ENCODE data around the gene GRB10.

Gene GRB10

DNA sequence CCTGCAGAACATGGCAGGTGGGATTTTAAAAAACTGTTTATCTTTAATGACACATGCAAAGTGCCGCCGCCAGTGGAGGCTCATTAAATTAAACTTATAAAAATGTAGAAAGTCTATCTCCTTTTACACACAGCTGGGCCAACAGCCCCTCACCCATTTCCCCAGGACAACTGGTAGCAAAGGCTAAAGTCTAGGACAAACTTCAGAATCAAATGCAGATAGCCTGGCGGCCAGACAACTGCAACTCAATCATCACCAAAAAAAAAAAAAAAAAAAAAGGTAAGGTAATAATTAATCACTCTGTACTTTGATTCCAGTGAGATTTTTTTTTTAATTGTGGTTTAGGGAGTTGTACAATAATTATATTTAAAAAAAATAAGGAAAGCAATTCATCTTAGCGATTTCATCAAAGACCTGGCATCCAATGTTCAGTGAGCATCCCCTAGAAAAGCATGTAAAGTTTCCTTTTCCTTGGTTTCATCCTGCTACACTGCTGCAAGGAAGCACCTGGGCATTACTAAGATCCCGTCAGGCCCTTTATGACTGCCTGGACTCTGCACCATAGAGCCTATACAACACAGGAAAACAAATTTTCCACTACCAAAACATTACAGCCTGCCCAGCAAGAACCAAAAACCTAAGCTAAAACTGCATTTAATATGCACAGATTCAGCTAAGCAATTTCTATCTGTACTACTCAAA, 98.5 kb downstream of the GRB10 start:
- H3K27me3 ChIP-seq (replicated peaks; ENCODE audit: control insufficient read depth, insufficient read depth, low read length), result no peaks in the 10 kb centered on the region
- no peaks in the 10 kb centered on the region for H3K9me3 ChIP-seq (ENCODE audit: control insufficient read depth, low read length)
- H3K9ac ChIP-seq (ENCODE audit: low read length), result no peak overlapping the region
- H3K4me1 ChIP-seq (ENCODE audit: control insufficient read depth, insufficient read depth, low read length), result peaks cover 26% of the 10 kb centered on the region
- peaks cover 7% of the 10 kb centered on the region for H3K36me3 ChIP-seq (ENCODE audit: control insufficient read depth, insufficient read depth, low read length, severe bottlenecking)
- no peak for DNase-seq (ENCODE audit: low read depth)
- H3K4me3 ChIP-seq (ENCODE audit: low read length), result no peak overlapping the region

DNA sequence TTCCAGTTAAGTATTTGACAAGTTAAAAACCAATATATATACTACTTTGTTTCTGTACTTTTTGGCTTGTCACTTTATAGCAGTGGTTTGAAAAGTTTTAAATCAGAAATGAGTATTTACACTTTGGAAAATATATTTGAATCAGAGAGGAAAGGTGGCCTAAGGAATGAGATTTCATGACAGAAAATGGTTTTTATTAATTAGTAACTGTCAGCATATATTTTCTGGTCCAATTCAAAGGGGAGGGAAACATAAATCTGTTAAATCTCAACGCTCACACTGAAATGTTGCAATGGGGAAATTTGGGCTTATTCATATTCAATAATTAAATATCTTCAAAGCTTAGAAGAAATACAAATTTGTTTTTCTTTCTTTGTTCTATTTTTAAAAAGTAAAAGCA, 100.1 kb downstream of the GRB10 start:
- Histone ChIP-seq H3K4me1 (ENCODE audit: control insufficient read depth, insufficient read depth, low read length) (peaks cover 30% of the 10 kb centered on the region), H3K36me3 (ENCODE audit: control insufficient read depth, insufficient read depth, low read length, severe bottlenecking) (no peaks in the 10 kb centered on the region), H3K4me3 (ENCODE audit: low read length) (no peak overlapping the region), H3K27me3 (replicated peaks; ENCODE audit: control insufficient read depth, insufficient read depth, low read length) (no peaks in the 10 kb centered on the region), H3K9ac (ENCODE audit: low read length) (no peak overlapping the region), H3K9me3 (ENCODE audit: control insufficient read depth, low read length) (no peaks in the 10 kb centered on the region)
- no peak for DNase-seq (ENCODE audit: low read depth)

DNA sequence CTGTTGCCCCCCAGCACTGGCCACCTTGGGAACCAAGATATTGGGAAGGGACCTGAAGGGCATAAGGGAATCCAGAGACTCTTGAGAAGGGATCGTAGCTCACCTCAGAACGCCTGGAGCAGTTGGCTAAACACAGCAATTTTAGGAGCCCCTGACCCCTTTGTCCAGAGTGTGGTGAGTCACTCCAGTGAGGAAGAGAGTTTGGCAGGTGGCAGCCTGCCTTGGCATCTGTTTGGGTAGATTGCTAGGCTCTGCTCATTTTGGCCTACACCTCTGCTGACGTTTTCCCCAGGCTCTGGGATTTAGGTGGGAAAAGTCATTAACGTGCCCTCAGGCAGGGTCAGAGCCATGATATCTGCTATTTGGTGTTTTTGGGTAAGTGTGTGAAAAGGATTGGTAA, 100.6 kb downstream of the GRB10 start:
- DNase-seq (ENCODE audit: low read depth), result no peak
- peaks cover 30% of the 10 kb centered on the region for H3K4me1 ChIP-seq (ENCODE audit: control insufficient read depth, insufficient read depth, low read length)
- H3K9ac ChIP-seq (ENCODE audit: low read length), result no peak overlapping the region
- no peak overlapping the region for H3K4me3 ChIP-seq (ENCODE audit: low read length)
- no peaks in the 10 kb centered on the region for H3K9me3 ChIP-seq (ENCODE audit: control insufficient read depth, low read length)
- H3K27me3 ChIP-seq (replicated peaks; ENCODE audit: control insufficient read depth, insufficient read depth, low read length), result no peaks in the 10 kb centered on the region
- H3K36me3 ChIP-seq (ENCODE audit: control insufficient read depth, insufficient read depth, low read length, severe bottlenecking), result no peaks in the 10 kb centered on the region

DNA sequence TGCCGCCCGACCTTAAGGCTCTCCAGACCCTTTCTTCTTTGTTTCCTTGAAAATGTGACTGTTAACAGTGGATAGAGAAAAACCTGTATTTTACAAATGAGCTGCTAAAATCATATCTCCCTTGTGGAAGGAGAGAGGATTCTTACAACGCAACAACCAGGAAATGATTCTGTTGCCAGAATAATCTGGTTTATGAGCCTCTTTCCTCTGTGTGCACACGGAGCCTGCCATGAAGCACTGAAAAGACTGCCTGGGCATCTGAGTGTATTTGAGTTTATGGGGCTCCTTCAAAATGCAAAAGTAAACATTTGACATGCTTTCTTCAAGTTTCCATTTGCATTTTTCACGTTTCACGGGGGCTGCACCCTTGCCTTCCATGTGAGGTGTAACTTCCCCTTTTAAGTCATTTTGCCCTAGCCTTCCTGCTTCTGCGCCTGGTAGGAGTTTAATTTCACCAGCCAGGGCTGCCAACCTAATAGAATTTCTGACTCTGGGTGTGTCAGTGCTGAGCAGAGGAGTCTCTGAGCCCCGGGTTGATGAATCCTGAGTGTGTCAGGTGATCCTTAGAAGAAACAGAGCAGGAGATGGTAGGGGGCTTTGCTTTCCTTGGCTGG, 101.2 kb downstream of the GRB10 start:
- Histone ChIP-seq H3K27me3 (replicated peaks; ENCODE audit: control insufficient read depth, insufficient read depth, low read length) (no peaks in the 10 kb centered on the region), H3K4me1 (ENCODE audit: control insufficient read depth, insufficient read depth, low read length) (peaks cover 33% of the 10 kb centered on the region), H3K9ac (ENCODE audit: low read length) (no peak overlapping the region), H3K4me3 (ENCODE audit: low read length) (no peak overlapping the region), H3K36me3 (ENCODE audit: control insufficient read depth, insufficient read depth, low read length, severe bottlenecking) (no peaks in the 10 kb centered on the region), H3K9me3 (ENCODE audit: control insufficient read depth, low read length) (no peaks in the 10 kb centered on the region)
- no peak for DNase-seq (ENCODE audit: low read depth)

DNA sequence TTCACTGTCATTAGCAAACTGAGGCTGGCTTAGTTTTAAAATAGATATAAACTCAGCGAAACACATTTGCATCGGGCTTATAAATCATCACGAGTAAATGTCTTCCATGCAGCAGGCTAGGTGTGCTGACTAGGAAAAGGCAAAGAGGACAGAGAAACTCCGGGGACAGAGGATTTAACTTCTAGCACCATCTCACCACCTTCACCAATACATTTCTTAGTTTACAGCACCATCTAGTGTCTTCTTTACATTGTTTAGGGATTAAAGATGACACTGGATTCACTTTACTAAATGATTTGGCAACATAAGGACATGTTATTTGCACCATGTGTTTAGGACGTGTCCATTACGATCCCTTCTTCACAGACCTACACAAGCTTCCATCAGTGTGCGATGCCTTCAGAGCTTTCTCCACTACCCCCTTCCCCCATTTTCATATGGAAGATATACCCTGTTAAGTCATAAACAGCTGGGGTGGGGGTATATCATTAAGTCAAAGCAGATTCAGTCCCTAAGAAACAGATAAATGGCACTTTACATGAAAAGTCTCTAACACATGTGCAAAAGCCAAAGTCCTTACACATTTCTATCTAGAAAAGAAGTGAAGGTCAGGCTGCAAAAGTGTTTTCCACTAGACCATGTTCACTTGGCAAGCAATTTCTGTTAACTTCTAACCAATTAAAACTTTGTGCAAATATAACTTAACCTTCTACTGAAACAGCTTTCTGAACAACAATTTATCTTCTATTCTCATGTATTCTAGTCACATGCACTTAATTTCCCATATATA, 103.3 kb downstream of the GRB10 start:
- no peak overlapping the region for H3K9ac ChIP-seq (ENCODE audit: low read length)
- H3K4me3 ChIP-seq (ENCODE audit: low read length), result no peak overlapping the region
- peaks cover 2% of the 10 kb centered on the region for H3K36me3 ChIP-seq (ENCODE audit: control insufficient read depth, insufficient read depth, low read length, severe bottlenecking)
- no peaks in the 10 kb centered on the region for H3K9me3 ChIP-seq (ENCODE audit: control insufficient read depth, low read length)
- DNase-seq (ENCODE audit: low read depth), result peak; percentile 59
- no peaks in the 10 kb centered on the region for H3K27me3 ChIP-seq (replicated peaks; ENCODE audit: control insufficient read depth, insufficient read depth, low read length)
- H3K4me1 ChIP-seq (ENCODE audit: control insufficient read depth, insufficient read depth, low read length), result peaks cover 43% of the 10 kb centered on the region

DNA sequence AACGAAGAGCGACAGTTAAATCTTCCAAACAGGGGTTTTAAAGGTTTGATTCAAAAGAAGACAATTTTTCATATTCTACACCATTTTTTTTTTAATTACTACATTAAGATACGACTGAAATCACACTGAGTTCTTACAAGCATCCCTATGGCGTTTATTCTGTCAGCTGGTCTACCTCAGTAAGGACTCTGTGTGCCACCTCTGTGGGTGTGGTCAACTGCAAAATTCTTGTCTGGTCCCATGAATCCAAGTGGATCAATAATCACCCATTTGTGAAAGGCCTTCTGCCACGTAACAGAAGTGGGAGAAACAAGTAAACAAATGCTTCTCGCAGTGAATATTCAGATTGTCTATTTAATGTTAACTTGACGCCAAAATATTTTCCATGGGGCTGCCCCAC, 104.1 kb downstream of the GRB10 start:
- H3K9ac ChIP-seq (ENCODE audit: low read length), result no peak overlapping the region
- peaks cover 10% of the 10 kb centered on the region for H3K36me3 ChIP-seq (ENCODE audit: control insufficient read depth, insufficient read depth, low read length, severe bottlenecking)
- DNase-seq (ENCODE audit: low read depth), result no peak
- H3K4me3 ChIP-seq (ENCODE audit: low read length), result no peak overlapping the region
- H3K9me3 ChIP-seq (ENCODE audit: control insufficient read depth, low read length), result no peaks in the 10 kb centered on the region
- H3K4me1 ChIP-seq (ENCODE audit: control insufficient read depth, insufficient read depth, low read length), result peaks cover 43% of the 10 kb centered on the region
- H3K27me3 ChIP-seq (replicated peaks; ENCODE audit: control insufficient read depth, insufficient read depth, low read length), result no peaks in the 10 kb centered on the region

DNA sequence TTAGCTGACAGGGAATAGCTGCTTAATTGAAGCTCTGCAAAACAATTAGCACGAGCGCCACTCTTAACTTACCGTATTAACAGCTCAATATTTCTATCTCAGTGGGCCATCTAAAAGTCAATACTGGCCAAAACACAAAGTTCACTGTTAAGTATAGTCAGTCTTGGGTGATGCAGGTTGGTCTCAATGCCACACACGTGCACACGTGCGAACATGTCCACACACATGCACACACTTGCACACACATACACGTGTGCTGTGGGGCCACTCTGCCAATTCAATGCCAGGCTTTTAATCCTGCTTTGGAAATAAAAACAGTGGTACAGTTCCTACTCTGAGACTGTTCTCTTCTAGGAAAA, 105.1 kb downstream of the GRB10 start:
- H3K36me3 ChIP-seq (ENCODE audit: control insufficient read depth, insufficient read depth, low read length, severe bottlenecking), result peaks cover 12% of the 10 kb centered on the region
- H3K9ac ChIP-seq (ENCODE audit: low read length), result peak overlapping the region; percentile 0
- H3K9me3 ChIP-seq (ENCODE audit: control insufficient read depth, low read length), result no peaks in the 10 kb centered on the region
- DNase-seq (ENCODE audit: low read depth), result no peak
- no peak overlapping the region for H3K4me3 ChIP-seq (ENCODE audit: low read length)
- H3K27me3 ChIP-seq (replicated peaks; ENCODE audit: control insufficient read depth, insufficient read depth, low read length), result no peaks in the 10 kb centered on the region
- peaks cover 43% of the 10 kb centered on the region for H3K4me1 ChIP-seq (ENCODE audit: control insufficient read depth, insufficient read depth, low read length)

DNA sequence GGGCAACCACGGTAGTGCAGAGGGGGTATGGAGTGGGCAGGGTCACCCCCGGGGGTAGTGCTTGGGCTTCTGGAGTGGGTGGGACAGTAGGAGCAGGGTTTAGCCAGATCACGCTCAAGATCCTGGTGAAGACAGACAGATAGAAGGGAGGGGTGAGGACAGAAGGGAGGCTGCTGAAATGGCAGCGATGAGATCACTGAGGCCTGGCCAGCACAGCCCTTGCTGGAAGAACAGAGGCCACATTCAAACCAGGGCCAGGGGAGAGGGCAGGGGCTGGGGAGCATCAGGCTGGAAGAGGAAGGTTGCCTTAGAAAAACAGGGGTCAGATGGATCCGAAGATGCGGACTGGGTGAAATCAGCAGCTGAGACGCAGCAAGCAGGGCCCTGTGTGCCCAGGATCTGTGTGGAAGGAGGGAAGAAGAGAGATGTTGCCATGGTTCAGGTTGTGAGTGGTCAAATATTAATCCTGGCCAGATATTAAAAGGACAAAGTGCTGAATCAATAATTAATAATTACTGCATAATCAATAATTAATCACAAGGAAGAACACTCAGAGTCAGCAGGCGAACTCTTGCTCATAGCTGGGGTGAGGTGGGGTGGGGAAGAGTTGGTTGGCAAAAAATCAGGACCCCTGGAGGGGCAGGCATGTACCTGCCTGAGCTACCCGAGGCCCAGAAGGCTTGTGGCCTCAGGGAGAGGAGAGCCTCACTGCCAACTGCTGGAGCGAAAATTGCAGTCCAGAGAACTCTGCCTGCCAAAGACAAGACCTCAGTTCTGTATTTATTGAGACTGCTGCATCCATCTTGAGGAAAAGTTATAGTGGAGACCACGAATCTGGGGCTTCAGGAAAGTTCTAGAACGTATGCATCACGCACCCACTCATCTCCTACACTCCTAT, 105.7 kb downstream of the GRB10 start:
- no peak for DNase-seq (ENCODE audit: low read depth)
- peak overlapping the region; percentile 43 for H3K9ac ChIP-seq (ENCODE audit: low read length)
- peaks cover 16% of the 10 kb centered on the region for H3K36me3 ChIP-seq (ENCODE audit: control insufficient read depth, insufficient read depth, low read length, severe bottlenecking)
- no peaks in the 10 kb centered on the region for H3K9me3 ChIP-seq (ENCODE audit: control insufficient read depth, low read length)
- no peak overlapping the region for H3K4me3 ChIP-seq (ENCODE audit: low read length)
- no peaks in the 10 kb centered on the region for H3K27me3 ChIP-seq (replicated peaks; ENCODE audit: control insufficient read depth, insufficient read depth, low read length)
- peaks cover 39% of the 10 kb centered on the region for H3K4me1 ChIP-seq (ENCODE audit: control insufficient read depth, insufficient read depth, low read length)

DNA sequence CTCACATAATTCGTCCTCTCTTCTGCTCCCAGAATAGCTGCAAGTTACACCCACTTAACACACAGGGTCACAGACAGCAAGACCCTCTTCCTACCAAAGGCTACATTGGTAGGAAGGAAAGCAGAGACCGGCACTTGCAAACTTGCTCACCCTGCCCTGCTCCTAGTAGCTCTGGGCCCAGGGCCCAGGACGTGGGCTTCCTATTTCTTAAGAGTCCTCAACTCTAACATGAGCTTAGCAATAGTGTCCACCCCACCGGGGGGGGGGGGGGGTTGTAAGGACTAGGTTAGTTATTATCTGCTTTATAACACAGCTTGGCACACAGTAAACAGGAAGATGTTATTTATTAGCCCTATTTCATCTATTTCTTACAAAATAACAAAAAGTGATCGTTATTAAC, 106.6 kb downstream of the GRB10 start:
- H3K9ac ChIP-seq (ENCODE audit: low read length), result peak overlapping the region; percentile 43
- H3K9me3 ChIP-seq (ENCODE audit: control insufficient read depth, low read length), result no peaks in the 10 kb centered on the region
- no peak for DNase-seq (ENCODE audit: low read depth)
- H3K4me3 ChIP-seq (ENCODE audit: low read length), result no peak overlapping the region
- peaks cover 38% of the 10 kb centered on the region for H3K4me1 ChIP-seq (ENCODE audit: control insufficient read depth, insufficient read depth, low read length)
- peaks cover 24% of the 10 kb centered on the region for H3K36me3 ChIP-seq (ENCODE audit: control insufficient read depth, insufficient read depth, low read length, severe bottlenecking)
- H3K27me3 ChIP-seq (replicated peaks; ENCODE audit: control insufficient read depth, insufficient read depth, low read length), result no peaks in the 10 kb centered on the region

DNA sequence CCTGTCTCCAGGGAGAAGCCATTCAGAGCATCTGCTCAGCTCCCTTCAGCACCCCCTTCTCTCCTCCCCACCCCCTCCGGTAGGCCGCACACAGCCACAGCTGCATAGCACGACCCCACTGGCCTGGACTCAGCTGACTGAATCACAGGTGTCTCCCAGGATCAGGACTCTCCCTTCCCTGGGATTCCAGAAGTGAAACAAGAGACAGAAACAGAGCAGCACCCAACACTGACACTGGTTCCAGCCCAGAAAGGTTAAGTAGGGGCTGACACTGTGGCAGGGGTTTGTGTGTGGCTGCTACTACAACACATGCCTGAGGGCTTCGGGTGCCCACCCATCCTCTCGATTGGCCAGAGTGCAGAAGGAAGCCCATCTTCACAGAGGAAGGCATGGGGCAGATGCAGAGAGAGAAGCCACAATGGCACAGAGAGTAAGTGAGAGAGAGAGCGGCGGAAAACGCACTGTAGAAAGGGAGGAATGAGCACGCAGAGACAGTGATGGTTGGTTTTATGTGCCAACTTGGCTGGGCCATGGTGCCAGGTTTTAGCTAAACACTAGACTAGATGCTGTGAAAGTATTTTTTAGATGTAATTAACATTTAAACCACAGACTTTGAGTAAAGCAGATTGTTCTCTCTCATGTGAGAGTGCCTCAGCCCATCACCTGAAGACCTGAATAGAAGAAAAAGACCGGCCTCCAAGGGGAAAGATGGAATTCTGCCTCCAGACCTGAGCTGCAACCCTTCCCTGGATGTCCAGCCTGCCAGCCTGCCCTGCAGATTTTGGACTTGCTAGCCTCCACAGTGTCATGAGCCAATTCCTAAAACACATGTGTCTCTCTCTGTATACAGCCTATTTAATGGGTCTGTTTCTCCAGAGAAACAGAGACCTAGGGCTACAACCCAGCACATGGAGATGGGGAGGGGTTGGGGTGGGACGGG, 107.5 kb downstream of the GRB10 start:
- DNase-seq (ENCODE audit: low read depth), result no peak
- H3K27me3 ChIP-seq (replicated peaks; ENCODE audit: control insufficient read depth, insufficient read depth, low read length), result no peaks in the 10 kb centered on the region
- no peak overlapping the region for H3K9ac ChIP-seq (ENCODE audit: low read length)
- H3K36me3 ChIP-seq (ENCODE audit: control insufficient read depth, insufficient read depth, low read length, severe bottlenecking), result peaks cover 24% of the 10 kb centered on the region
- H3K4me3 ChIP-seq (ENCODE audit: low read length), result no peak overlapping the region
- H3K4me1 ChIP-seq (ENCODE audit: control insufficient read depth, insufficient read depth, low read length), result peaks cover 38% of the 10 kb centered on the region
- H3K9me3 ChIP-seq (ENCODE audit: control insufficient read depth, low read length), result no peaks in the 10 kb centered on the region
